Mesendoderm (in vitro differentiated cells): ENCODE results near the gene CST4.
"Not testable (repeated sequence)": the region's sequence is repeated elsewhere in the genome, so short reads cannot be mapped to it uniquely, and the experiment has no call there.

Experiments used
- DNase-seq: peaks from one replicate; pipeline ENCODE4 v3.0.0; 2013
- H2AK5ac ChIP-seq: 2 replicates; pipeline ENCODE4 v1.6.1; 2013; ENCODE audit warnings: low read length, inconsistent platforms
- H2BK120ac ChIP-seq: 2 replicates; pipeline ENCODE4 v1.6.1; 2013; ENCODE audit warnings: low read depth, mild to moderate bottlenecking, low read length, moderate library complexity, mixed read lengths
- H2BK15ac ChIP-seq: replicated peaks from 2 replicates; pipeline ENCODE4 v1.6.1; 2013; ENCODE audit warnings: low read depth, mild to moderate bottlenecking, moderate library complexity
- H2BK5ac ChIP-seq: 2 replicates; pipeline ENCODE4 v1.6.1; 2013; ENCODE audit warnings: low read length, inconsistent platforms
- H3K18ac ChIP-seq: 2 replicates; pipeline ENCODE4 v1.6.1; 2013; ENCODE audit warnings: mild to moderate bottlenecking, low read length, mixed read lengths
- H3K23ac ChIP-seq: one replicate; pipeline ENCODE4 v1.6.1; 2013; ENCODE audit warnings: low read length
- H3K27ac ChIP-seq: 2 replicates; pipeline ENCODE4 v1.5.1; 2013; ENCODE audit warnings: low read depth, mild to moderate bottlenecking, inconsistent platforms, low read length, moderate library complexity
- H3K27me3 ChIP-seq: 2 replicates; pipeline ENCODE4 v1.6.1; 2013; ENCODE audit warnings: low read length, control low read depth, mild to moderate bottlenecking, inconsistent platforms; ENCODE audit not compliant: insufficient read depth, poor library complexity
- H3K36me3 ChIP-seq: 2 replicates; pipeline ENCODE4 v1.6.1; 2013; ENCODE audit warnings: low read length, inconsistent platforms; ENCODE audit not compliant: control insufficient read depth, insufficient read depth
- H3K4ac ChIP-seq: one replicate; pipeline ENCODE4 v1.6.1; 2013; ENCODE audit warnings: low read depth, mild to moderate bottlenecking, low read length, moderate library complexity
- H3K4me1 ChIP-seq: 2 replicates; pipeline ENCODE4 v1.6.1; 2013; ENCODE audit warnings: low read depth, low read length, inconsistent platforms; ENCODE audit not compliant: control insufficient read depth
- H3K4me2 ChIP-seq: 2 replicates; pipeline ENCODE4 v1.6.1; 2013; ENCODE audit warnings: low read length
- H3K4me3 ChIP-seq: 2 replicates; pipeline ENCODE4 v1.5.1; 2013; ENCODE audit warnings: mild to moderate bottlenecking, low read length
- H3K56ac ChIP-seq: one replicate; pipeline ENCODE4 v1.6.1; 2013; ENCODE audit warnings: low read length
- H3K79me1 ChIP-seq: 2 replicates; pipeline ENCODE4 v1.6.1; 2013; ENCODE audit warnings: low read length, inconsistent platforms
- H3K79me2 ChIP-seq: 2 replicates; pipeline ENCODE4 v1.6.1; 2013; ENCODE audit warnings: mild to moderate bottlenecking, low read length; ENCODE audit not compliant: control insufficient read depth, insufficient read depth
- H3K9ac ChIP-seq: 2 replicates; pipeline ENCODE4 v1.6.1; 2013; ENCODE audit warnings: low read length, inconsistent platforms
- H4K5ac ChIP-seq: one replicate; pipeline ENCODE4 v1.6.1; 2013; ENCODE audit warnings: low read length
- H4K8ac ChIP-seq: one replicate; pipeline ENCODE4 v1.6.1; 2013; ENCODE audit warnings: low read depth, mild to moderate bottlenecking, control low read depth, low read length, moderate library complexity
- WGBS: extraction: QIAGEN DNeasy Blood & Tissue Kit; methylation state at CpG from one replicate; pipeline ENCODE4 v1.1.7; 2013; ENCODE audit warnings: low lambda C conversion rate, missing lambda C conversion rate; ENCODE audit not compliant: insufficient coverage; ENCODE audit errors: extremely low coverage; 5-methylcytosine and 5-hydroxymethylcytosine counted together

The CST4 gene

GRCh38 chr20:23664954-23665353 is 23.9 kb downstream of the CST4 start:
- no peak overlapping the region for H2AK5ac ChIP-seq
- no CpG with 5 or more reads among the region's 3 CpGs for WGBS
- no peak overlapping the region for H3K27ac ChIP-seq
- H3K36me3 ChIP-seq, result no peaks in the 10 kb centered on the region
- no peaks in the 10 kb centered on the region for H3K79me2 ChIP-seq
- H3K4ac ChIP-seq, result no peak overlapping the region
- H4K5ac ChIP-seq, result no peak overlapping the region
- DNase-seq, result no peak
- no peak overlapping the region for H2BK5ac ChIP-seq
- H3K56ac ChIP-seq, result no peak overlapping the region
- H3K23ac ChIP-seq, result no peak overlapping the region
- H3K9ac ChIP-seq, result no peak overlapping the region
- H2BK120ac ChIP-seq, result no peak overlapping the region
- no peak overlapping the region for H3K4me2 ChIP-seq
- no peak overlapping the region for H2BK15ac ChIP-seq
- no peak overlapping the region for H4K8ac ChIP-seq
- no peaks in the 10 kb centered on the region for H3K79me1 ChIP-seq
- H3K18ac ChIP-seq, result no peak overlapping the region
- no peak overlapping the region for H3K4me3 ChIP-seq
- H3K27me3 ChIP-seq, result no peaks in the 10 kb centered on the region
- no peaks in the 10 kb centered on the region for H3K4me1 ChIP-seq

GRCh38 chr20:23664046-23664445 is 24.8 kb downstream of the CST4 start:
- not testable (repeated sequence) for H3K56ac ChIP-seq

GRCh38 chr20:23663180-23663579 is 25.7 kb downstream of the CST4 start:
- no peak overlapping the region for H2BK15ac ChIP-seq
- no peak overlapping the region for H2BK5ac ChIP-seq
- H3K79me2 ChIP-seq, result no peaks in the 10 kb centered on the region
- H3K4me2 ChIP-seq, result no peak overlapping the region
- no peak for DNase-seq
- H4K5ac ChIP-seq, result no peak overlapping the region
- no peak overlapping the region for H3K27ac ChIP-seq
- H4K8ac ChIP-seq, result no peak overlapping the region
- no peaks in the 10 kb centered on the region for H3K79me1 ChIP-seq
- no peak overlapping the region for H3K18ac ChIP-seq
- H3K23ac ChIP-seq, result peak overlapping the region; percentile 92
- H3K4ac ChIP-seq, result no peak overlapping the region
- WGBS, result no CpG with 5 or more reads among the region's 6 CpGs
- H3K27me3 ChIP-seq, result no peaks in the 10 kb centered on the region
- no peak overlapping the region for H2AK5ac ChIP-seq
- H2BK120ac ChIP-seq, result no peak overlapping the region
- H3K9ac ChIP-seq, result no peak overlapping the region
- no peak overlapping the region for H3K4me3 ChIP-seq
- H3K56ac ChIP-seq, result no peak overlapping the region
- H3K4me1 ChIP-seq, result no peaks in the 10 kb centered on the region
- no peaks in the 10 kb centered on the region for H3K36me3 ChIP-seq

More at GRCh38 chr20:23664046-23664445, 24.8 kb downstream of the CST4 start:
- not testable (repeated sequence) for H4K8ac ChIP-seq, H3K4ac ChIP-seq, H3K27me3 ChIP-seq, H3K9ac ChIP-seq, H3K23ac ChIP-seq, H3K4me1 ChIP-seq, H3K36me3 ChIP-seq, H3K79me2 ChIP-seq, H3K4me2 ChIP-seq, H2BK15ac ChIP-seq, H2BK120ac ChIP-seq, H2AK5ac ChIP-seq, H2BK5ac ChIP-seq, H3K18ac ChIP-seq, H3K79me1 ChIP-seq, H3K27ac ChIP-seq, H4K5ac ChIP-seq, H3K4me3 ChIP-seq
- peak; percentile 71 for DNase-seq
- no CpG with 5 or more reads among the region's 4 CpGs for WGBS

GRCh38 chr20:23662276-23662870 is 26.5 kb downstream of the CST4 start:
- no peak overlapping the region for H4K5ac ChIP-seq
- WGBS, result no CpG with 5 or more reads among the region's 9 CpGs
- H2BK15ac ChIP-seq, result no peak overlapping the region

GRCh38 chr20:23661002-23661429 is 27.8 kb downstream of the CST4 start:
- Histone ChIP-seq H4K8ac (no peak overlapping the region), H2AK5ac (no peak overlapping the region), H3K23ac (no peak overlapping the region), H3K27me3 (no peaks in the 10 kb centered on the region), H3K79me2 (no peaks in the 10 kb centered on the region), H3K4ac (no peak overlapping the region), H3K27ac (peak overlapping the region; percentile 10), H2BK120ac (no peak overlapping the region), H3K56ac (no peak overlapping the region), H3K79me1 (no peaks in the 10 kb centered on the region), H3K4me3 (no peak overlapping the region), H4K5ac (no peak overlapping the region), H2BK15ac (no peak overlapping the region), H2BK5ac (no peak overlapping the region), H3K36me3 (no peaks in the 10 kb centered on the region), H3K4me2 (no peak overlapping the region), H3K18ac (no peak overlapping the region), H3K4me1 (no peaks in the 10 kb centered on the region), H3K9ac (no peak overlapping the region)
- WGBS, result no CpG with 5 or more reads among the region's 6 CpGs
- no peak for DNase-seq

More at GRCh38 chr20:23662276-23662870, 26.5 kb downstream of the CST4 start:
- Histone ChIP-seq H3K4me1 (no peaks in the 10 kb centered on the region), H3K27ac (no peak overlapping the region), H3K79me1 (no peaks in the 10 kb centered on the region), H3K4ac (no peak overlapping the region), H2BK5ac (no peak overlapping the region), H3K79me2 (no peaks in the 10 kb centered on the region), H3K36me3 (no peaks in the 10 kb centered on the region), H4K8ac (no peak overlapping the region), H3K56ac (no peak overlapping the region), H3K18ac (no peak overlapping the region), H3K4me3 (no peak overlapping the region), H3K27me3 (no peaks in the 10 kb centered on the region), H3K23ac (no peak overlapping the region), H2AK5ac (no peak overlapping the region), H3K9ac (no peak overlapping the region), H2BK120ac (no peak overlapping the region), H3K4me2 (no peak overlapping the region)
- DNase-seq, result no peak
